22Rv1 (cell line): ENCODE data around the gene C2CD4D.

Source experiments
- ZFX ChIP-seq: fragments of 450-650 bp; IDR thresholded peaks from 2 replicates; pipeline ENCODE4 v1.6.1; 2017; ENCODE audit warnings: antibody characterized with exemption, borderline replicate concordance
- TF ChIP-seq, protein P1 (sequence below): fragments of 450-650 bp; IDR thresholded peaks from 2 replicates; pipeline ENCODE4 v1.5.1; 2017; ENCODE audit warnings: mild to moderate bottlenecking

DNA sequence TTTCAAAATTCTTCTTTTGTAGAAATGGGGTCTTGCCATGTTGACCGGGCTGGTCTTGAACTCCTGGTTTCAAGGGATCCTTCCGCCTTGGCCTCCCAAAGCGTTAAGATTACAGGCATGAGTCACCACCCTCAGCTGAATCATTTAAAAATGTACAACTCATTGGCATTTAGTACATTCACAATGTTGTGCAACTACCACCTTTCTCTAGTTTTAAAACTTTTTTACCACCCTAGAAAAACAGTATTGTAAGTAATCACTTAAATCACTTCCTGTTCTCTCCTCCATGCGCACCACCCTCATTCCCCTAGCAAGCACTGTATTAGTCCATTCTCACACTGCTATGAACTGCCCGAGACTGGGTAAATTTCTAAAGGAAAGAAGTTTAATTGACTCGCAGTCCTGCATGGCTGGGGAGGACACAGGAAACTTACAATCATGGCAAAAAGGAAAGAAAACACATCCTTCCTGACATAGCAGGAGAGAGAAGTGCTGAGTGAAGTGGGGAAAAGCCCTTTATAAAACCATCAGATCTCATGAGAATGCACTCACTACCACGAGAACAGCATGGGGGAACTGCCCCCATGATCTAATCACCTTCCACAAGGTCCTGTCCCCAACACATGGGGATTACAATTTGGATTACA is 28.3 kb upstream of the C2CD4D start:
- TF ChIP-seq, protein P1, sequence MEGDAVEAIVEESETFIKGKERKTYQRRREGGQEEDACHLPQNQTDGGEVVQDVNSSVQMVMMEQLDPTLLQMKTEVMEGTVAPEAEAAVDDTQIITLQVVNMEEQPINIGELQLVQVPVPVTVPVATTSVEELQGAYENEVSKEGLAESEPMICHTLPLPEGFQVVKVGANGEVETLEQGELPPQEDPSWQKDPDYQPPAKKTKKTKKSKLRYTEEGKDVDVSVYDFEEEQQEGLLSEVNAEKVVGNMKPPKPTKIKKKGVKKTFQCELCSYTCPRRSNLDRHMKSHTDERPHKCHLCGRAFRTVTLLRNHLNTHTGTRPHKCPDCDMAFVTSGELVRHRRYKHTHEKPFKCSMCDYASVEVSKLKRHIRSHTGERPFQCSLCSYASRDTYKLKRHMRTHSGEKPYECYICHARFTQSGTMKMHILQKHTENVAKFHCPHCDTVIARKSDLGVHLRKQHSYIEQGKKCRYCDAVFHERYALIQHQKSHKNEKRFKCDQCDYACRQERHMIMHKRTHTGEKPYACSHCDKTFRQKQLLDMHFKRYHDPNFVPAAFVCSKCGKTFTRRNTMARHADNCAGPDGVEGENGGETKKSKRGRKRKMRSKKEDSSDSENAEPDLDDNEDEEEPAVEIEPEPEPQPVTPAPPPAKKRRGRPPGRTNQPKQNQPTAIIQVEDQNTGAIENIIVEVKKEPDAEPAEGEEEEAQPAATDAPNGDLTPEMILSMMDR, result no peak
- TF ChIP-seq ZFX, result no peak
